Panc1 (cell line): ENCODE results near the gene TRAF7.

Experiments used
- POLR2AphosphoS5 ChIP-seq: IDR thresholded peaks from 2 replicates; pipeline ENCODE4 v1.6.1; 2012; ENCODE audit warnings: mild to moderate bottlenecking, low read depth, low read length, moderate library complexity
- SIN3A ChIP-seq: IDR thresholded peaks from 2 replicates; pipeline ENCODE4 v1.6.1; 2012; ENCODE audit warnings: low read depth, mild to moderate bottlenecking, low read length, moderate library complexity, borderline replicate concordance; ENCODE audit not compliant: insufficient read depth
- TF ChIP-seq, protein P1 (sequence below): fragments of 450-650 bp; IDR thresholded peaks from 2 replicates; pipeline ENCODE4 v1.5.1; 2017; ENCODE audit warnings: mild to moderate bottlenecking
- TF ChIP-seq, protein P2 (sequence below), 2 experiments: IDR thresholded peaks; 2 replicates each; pipeline ENCODE4 v1.6.1; 2011 to 2012; ENCODE audit warnings: low read depth in 2 of 2, control low read depth in 1 of 2, low read length in 1 of 2, mild to moderate bottlenecking in 1 of 2, moderate library complexity in 1 of 2; ENCODE audit not compliant: insufficient read depth in 1 of 2

DNA sequence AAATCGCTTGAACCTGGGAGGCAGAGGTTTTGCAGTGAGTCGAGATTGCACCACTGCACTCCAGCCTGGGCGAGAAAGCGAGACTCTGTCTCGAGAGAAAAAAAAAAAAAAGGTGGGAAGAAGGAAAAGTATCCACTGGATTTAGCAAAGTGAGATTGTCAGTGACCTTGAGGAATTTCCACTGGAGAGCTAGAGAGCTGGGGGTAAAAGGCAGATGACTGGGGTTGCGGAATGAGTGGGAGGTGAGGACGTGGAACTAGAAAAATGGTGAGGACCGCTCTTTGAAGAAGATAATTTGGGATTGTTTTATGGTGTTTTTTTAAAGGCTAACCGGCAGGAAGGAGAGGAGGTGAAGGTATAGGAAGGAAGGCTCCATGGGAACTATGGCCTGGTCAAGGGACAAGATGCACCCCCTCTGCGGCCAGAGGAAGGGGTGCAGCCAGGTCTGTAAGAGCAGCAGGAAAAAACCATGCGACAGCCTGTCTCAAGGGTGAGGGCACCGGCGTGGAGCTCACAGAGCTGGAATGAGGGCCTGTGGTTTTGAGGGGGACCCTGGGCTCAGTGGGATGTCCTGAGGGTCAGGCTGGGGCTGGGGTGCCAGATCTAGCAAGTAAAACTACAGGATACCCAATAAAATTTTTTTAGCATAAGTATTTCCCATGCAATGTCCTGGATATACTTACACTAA is 49.0 kb downstream of the TRAF7 start:
- TF ChIP-seq, protein P1, sequence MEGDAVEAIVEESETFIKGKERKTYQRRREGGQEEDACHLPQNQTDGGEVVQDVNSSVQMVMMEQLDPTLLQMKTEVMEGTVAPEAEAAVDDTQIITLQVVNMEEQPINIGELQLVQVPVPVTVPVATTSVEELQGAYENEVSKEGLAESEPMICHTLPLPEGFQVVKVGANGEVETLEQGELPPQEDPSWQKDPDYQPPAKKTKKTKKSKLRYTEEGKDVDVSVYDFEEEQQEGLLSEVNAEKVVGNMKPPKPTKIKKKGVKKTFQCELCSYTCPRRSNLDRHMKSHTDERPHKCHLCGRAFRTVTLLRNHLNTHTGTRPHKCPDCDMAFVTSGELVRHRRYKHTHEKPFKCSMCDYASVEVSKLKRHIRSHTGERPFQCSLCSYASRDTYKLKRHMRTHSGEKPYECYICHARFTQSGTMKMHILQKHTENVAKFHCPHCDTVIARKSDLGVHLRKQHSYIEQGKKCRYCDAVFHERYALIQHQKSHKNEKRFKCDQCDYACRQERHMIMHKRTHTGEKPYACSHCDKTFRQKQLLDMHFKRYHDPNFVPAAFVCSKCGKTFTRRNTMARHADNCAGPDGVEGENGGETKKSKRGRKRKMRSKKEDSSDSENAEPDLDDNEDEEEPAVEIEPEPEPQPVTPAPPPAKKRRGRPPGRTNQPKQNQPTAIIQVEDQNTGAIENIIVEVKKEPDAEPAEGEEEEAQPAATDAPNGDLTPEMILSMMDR: no peak
- no peak for TF ChIP-seq SIN3A
- TF ChIP-seq, protein P2, sequence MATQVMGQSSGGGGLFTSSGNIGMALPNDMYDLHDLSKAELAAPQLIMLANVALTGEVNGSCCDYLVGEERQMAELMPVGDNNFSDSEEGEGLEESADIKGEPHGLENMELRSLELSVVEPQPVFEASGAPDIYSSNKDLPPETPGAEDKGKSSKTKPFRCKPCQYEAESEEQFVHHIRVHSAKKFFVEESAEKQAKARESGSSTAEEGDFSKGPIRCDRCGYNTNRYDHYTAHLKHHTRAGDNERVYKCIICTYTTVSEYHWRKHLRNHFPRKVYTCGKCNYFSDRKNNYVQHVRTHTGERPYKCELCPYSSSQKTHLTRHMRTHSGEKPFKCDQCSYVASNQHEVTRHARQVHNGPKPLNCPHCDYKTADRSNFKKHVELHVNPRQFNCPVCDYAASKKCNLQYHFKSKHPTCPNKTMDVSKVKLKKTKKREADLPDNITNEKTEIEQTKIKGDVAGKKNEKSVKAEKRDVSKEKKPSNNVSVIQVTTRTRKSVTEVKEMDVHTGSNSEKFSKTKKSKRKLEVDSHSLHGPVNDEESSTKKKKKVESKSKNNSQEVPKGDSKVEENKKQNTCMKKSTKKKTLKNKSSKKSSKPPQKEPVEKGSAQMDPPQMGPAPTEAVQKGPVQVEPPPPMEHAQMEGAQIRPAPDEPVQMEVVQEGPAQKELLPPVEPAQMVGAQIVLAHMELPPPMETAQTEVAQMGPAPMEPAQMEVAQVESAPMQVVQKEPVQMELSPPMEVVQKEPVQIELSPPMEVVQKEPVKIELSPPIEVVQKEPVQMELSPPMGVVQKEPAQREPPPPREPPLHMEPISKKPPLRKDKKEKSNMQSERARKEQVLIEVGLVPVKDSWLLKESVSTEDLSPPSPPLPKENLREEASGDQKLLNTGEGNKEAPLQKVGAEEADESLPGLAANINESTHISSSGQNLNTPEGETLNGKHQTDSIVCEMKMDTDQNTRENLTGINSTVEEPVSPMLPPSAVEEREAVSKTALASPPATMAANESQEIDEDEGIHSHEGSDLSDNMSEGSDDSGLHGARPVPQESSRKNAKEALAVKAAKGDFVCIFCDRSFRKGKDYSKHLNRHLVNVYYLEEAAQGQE (IDR thresholded peaks at IDR 0.05; ENCODE audit: insufficient read depth in 1 of 2, low read depth in 2 of 2, low read length in 1 of 2): no peak
- TF ChIP-seq POLR2AphosphoS5: no peak
